GM12873 (cell line): ENCODE data around the gene DNAH10.

Experiments
- TF ChIP-seq, protein P1 (sequence below): IDR thresholded peaks from 2 replicates; pipeline ENCODE4 v1.5.1; 2012; ENCODE audit warnings: low read depth, mild to moderate bottlenecking, moderate library complexity, low read length, control low read depth; ENCODE audit not compliant: insufficient read depth; ENCODE audit errors: missing control alignments

The DNAH10 gene

DNA sequence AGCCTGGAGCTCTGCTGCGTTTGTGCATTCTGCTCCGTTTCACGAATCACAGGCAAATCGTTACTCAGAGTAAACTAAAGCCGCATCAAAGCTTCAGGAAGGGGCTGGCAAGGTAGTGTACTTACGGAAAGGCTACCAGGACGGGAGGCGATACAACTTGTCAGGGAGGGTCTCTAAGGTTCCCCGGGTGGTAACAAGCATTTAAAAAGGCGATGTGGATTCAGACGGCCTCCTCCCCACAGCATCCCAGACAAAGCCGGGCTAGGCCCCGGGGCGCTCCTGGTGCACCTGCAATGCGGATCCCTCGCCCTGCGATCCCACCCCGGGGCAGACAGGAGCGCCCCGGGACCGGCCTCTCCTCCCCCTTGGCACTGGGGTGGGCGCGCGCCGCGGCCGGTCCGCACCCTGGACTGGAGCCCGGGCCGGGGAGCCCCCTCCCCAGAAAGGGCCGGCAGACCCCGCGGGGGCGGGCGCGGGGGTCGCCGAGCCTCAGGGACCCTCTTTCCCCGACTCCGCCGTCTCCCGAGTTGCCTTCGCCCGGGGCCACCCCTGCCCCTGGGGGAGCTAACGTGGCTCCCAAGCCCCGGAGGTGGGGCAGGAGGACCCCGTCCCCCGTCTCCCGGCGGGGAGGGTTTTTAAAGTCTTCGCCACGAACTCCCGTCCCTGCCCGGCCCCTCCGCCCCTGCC lies 209.8 kb downstream of the DNAH10 start:
- TF ChIP-seq, protein P1, sequence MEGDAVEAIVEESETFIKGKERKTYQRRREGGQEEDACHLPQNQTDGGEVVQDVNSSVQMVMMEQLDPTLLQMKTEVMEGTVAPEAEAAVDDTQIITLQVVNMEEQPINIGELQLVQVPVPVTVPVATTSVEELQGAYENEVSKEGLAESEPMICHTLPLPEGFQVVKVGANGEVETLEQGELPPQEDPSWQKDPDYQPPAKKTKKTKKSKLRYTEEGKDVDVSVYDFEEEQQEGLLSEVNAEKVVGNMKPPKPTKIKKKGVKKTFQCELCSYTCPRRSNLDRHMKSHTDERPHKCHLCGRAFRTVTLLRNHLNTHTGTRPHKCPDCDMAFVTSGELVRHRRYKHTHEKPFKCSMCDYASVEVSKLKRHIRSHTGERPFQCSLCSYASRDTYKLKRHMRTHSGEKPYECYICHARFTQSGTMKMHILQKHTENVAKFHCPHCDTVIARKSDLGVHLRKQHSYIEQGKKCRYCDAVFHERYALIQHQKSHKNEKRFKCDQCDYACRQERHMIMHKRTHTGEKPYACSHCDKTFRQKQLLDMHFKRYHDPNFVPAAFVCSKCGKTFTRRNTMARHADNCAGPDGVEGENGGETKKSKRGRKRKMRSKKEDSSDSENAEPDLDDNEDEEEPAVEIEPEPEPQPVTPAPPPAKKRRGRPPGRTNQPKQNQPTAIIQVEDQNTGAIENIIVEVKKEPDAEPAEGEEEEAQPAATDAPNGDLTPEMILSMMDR: no peak

DNA sequence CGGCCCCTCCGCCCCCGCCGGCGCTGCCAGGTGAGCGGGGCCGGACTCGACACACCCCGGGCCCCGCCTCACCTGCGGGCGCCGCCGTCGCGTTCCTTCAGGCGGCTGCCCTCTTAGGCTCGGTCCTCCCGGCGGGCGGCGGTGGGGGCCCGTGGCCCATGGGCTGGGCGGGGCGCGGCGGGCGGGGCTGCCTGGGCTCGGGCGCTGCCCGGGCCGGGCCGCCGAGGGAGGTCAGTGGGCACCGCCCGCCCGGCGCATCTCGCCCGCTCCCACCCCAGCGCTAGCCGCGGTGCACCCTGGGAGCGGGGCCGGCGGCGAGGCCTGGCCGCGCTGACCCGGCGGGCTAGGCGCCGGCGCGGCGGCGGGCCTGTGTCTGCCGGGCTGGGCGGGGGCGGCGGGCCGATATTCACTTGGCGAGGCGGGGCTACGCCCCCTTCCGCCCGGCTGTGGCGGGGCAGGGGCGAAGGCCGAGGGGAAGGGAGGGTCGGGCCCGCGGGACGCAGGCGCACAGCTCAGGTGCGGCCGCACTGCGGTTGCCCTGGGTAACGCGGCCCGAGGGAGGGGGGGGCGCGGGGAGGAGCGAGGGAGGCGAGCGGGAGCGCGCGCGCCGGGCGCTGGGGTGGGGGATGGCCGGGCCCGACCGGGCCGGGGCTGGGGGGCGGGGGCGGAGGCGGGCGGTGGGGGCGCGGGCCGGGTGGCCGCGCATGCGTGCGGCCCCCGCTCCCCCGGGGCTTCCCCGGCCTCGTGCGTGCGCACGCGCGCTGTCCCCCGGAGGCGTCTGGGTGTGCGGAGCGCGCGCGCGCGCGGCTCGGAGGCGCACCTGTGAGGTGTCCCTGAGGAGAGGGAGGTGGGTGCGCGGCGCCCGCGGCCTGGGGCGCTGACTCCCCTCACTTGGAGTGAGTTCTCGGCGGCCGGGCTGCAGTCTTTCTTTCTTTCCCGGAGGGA lies 210.6 kb downstream of the DNAH10 start, which contains the start of the genes CCDC92 and ZNF664:
Gene CCDC92 (minus strand): TSS at position 375 of the 945 bp plus-strand sequence. CDS start 28,526 bp downstream, outside the sequence.
Gene ZNF664 (plus strand): TSS at position 759 of the 945 bp plus-strand sequence. CDS start 38,930 bp downstream, outside the sequence.
- TF ChIP-seq, protein P1: no peak

DNA sequence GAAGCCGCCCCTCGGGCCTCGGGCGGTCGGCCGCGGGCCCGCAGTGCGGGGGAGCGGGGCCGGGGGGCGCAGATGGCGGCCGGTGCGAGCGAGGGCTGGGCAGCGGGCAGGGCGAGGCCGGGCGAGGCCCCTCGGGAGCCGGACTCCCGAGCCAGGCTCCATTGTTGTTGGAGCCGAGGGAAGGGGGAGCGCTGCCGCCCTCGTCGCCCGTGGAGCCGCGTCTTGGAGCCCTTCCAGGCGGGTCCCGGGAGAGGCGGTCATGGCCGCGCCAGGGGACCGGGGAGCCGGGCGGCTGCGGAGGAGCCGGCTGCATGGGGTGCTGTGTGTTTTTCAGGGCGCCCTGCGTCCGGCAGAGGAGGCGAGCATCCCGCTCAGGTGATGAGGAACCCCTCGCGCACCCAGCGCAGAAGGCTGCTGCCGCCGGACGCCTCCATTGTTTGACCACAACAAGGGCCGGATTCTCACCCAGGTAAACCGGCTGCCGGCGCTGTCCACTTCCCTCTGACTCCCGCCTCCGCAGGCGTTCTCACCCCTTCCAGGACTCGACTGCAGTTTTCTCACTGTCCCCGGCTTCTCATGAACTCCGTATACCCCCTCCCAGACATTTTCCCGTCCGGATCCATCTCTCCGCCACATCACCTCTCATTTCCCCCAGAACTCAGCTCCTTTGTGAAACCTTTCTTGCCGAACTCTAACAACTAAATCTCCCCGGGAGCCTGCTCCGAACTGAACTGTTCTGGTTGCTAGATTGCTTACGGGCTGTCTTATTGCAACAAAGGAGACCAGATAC lies 211.6 kb downstream of the DNAH10 start:
- TF ChIP-seq, protein P1: no peak

DNA sequence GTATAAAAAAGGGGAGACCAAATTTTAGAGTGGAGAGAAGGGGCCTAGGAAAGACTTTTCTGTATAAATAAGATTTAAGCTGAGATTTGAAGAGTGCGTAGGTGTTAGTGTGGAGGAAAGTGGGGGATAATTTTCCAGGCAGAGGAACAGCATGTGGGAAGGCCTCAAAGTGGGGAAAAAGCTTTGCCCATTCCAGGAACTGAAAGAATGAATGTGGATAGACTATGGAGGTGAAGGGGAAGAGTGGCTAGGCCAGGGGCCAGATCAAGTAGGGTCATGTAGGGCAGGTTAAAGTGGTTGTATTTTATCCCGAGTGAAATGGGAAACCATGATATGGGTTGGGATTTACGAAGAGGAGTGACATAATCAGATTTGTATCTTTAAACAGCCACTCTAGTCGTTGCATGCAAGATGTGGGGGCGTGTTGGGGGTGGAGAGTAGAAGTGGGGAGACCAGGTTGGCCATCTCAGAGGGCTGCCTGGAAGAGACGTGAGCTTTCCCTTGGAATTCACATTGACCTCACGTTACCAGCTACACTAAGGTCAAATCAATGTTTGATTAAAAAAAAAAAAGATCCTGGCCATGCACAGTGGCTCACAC lies 214.2 kb downstream of the DNAH10 start:
- TF ChIP-seq, protein P1: no peak

DNA sequence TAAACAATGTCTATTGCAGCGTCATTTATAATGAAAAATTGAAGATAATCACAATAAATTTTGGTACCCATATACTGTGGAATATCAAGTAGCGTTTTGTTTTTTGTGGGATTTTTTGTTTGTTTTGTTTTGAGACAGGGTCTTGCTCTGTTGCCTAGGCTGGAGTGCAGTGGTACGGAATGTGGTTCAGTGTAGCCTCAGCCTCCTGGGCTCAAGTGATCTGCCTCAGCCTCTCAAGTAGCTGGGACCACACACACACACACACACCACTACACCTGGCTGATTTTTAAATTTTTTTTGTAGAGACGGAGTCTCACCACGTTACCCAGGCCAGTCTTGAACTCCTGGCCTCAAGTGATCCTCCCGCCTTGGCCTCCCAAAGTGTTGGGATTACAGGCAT lies 217.5 kb downstream of the DNAH10 start:
- TF ChIP-seq, protein P1: no peak

DNA sequence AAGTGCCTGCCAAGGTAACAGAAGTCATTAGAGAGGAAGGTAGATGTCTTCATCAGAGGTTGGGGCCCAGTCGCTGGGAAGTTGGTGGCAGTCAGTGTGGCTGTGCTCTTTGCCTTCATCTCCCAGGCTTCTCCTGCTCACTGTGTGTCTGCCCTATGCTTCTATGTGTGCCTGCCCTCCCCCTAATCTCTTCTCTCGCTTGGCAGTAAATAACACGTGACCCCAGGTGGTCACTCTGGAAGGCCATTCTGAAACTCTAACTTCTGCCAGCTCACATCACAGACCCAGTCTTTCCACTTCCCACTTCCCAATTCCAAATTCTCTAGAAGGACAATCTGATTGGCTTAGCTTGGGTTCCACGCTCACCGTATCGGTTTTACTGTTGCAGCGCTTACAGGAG lies 220.2 kb downstream of the DNAH10 start:
- TF ChIP-seq, protein P1: no peak
